ENCODE data around the gene TMEM187. TPM values are rescaled to one million over a fixed set of nuclear protein-coding genes. Genes with fewer than 3 reads are reported as not detected.

The TMEM187 gene
- total RNA-seq, 1 experiment from 2014 or later, result 0.97 TPM

GRCh38 chrX:153930011-153930910, 42.3 kb upstream of the TMEM187 start:
- no peak overlapping the region for H3K4me3 ChIP-seq
- DNase-seq, result no peak
- no peak overlapping the region for H3K27ac ChIP-seq
- peaks cover 3% of the 10 kb centered on the region; the same call in 1 of the 2 replicates for H3K4me1 ChIP-seq
- H3K27me3 ChIP-seq, result no peaks in the 10 kb centered on the region
- H3K9me3 ChIP-seq (replicated peaks), result no peaks in the 10 kb centered on the region
- no peaks in the 10 kb centered on the region for H3K36me3 ChIP-seq

GRCh38 chrX:153931151-153931550, 41.4 kb upstream of the TMEM187 start:
- DNase-seq, result no peak
- no peak overlapping the region for H3K27ac ChIP-seq

DNA sequence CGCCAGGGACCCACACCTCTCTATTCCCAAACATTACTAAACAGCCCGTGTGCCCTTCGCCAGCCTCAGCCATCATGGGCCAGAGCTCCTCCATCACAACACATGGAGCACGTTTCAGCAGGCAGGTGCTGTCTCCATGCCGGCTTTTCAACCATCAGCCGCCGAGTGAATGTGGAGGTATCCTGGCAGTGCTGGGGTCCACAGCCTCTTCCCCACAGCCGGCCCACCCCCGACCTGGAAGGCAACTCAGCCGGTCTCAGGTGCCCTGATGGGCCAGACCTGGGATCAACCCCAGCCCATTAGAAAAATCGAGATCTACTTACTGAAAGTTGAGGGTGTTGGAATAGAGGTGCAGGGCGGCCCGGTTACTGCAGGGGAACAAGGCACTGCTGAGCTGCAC, 40.8 kb upstream of the TMEM187 start:
- DNase-seq, result no peak

More at GRCh38 chrX:153931151-153931550, 41.4 kb upstream of the TMEM187 start:
- H3K27me3 ChIP-seq, result no peaks in the 10 kb centered on the region
- H3K9me3 ChIP-seq (replicated peaks), result no peaks in the 10 kb centered on the region
- H3K36me3 ChIP-seq, result no peaks in the 10 kb centered on the region
- H3K4me3 ChIP-seq, result no peak overlapping the region
- 0 out of 2 replicates have a peak, but pooled peaks cover 3% of the 10 kb centered on the region for H3K4me1 ChIP-seq

GRCh38 chrX:153932220-153932915, 40.2 kb upstream of the TMEM187 start:
- Histone ChIP-seq H3K4me1 (no peaks in the 10 kb centered on the region), H3K36me3 (no peaks in the 10 kb centered on the region), H3K4me3 (no peak overlapping the region), H3K27me3 (no peaks in the 10 kb centered on the region), H3K27ac (no peak overlapping the region), H3K9me3 (replicated peaks) (no peaks in the 10 kb centered on the region)
- no peak for DNase-seq

More for the DNA sequence above, 40.8 kb upstream of the TMEM187 start:
- H3K9me3 ChIP-seq (replicated peaks), result no peaks in the 10 kb centered on the region
- H3K27ac ChIP-seq, result no peak overlapping the region
- H3K4me1 ChIP-seq, result no peaks in the 10 kb centered on the region
- H3K36me3 ChIP-seq, result no peaks in the 10 kb centered on the region
- H3K27me3 ChIP-seq, result no peaks in the 10 kb centered on the region
- H3K4me3 ChIP-seq, result no peak overlapping the region

- no peak for DNase-seq
- H3K36me3 ChIP-seq, result no peaks in the 10 kb centered on the region
- no peaks in the 10 kb centered on the region for H3K4me1 ChIP-seq
- peak overlapping the region; percentile 82 for H3K4me3 ChIP-seq
- H3K27me3 ChIP-seq, result no peaks in the 10 kb centered on the region
- no peaks in the 10 kb centered on the region for H3K9me3 ChIP-seq (replicated peaks)
- H3K27ac ChIP-seq, result no peak overlapping the region
These were observed 38.8 kb upstream of the TMEM187 start for GRCh38 chrX:153933748-153934147.

- Histone ChIP-seq H3K36me3 (no peaks in the 10 kb centered on the region), H3K4me3 (peak overlapping the region; percentile 82), H3K4me1 (no peaks in the 10 kb centered on the region), H3K27me3 (no peaks in the 10 kb centered on the region), H3K27ac (0 out of 2 replicates have a peak overlapping the region, but pooled peaks have one; percentile 5), H3K9me3 (replicated peaks) (no peaks in the 10 kb centered on the region)
- no peak for DNase-seq
These were observed 38.3 kb upstream of the TMEM187 start for GRCh38 chrX:153934148-153934761.

GRCh38 chrX:153934762-153935325, 37.7 kb upstream of the TMEM187 start, which contains the start of gene NAA10:
Gene NAA10, minus strand, starts transcription at chrX:153935037. Its CDS starts 133 bp downstream, at chrX:153934904.
- peak; percentile 54 to 76 for DNase-seq
- H3K4me1 ChIP-seq, result no peaks in the 10 kb centered on the region
- H3K4me3 ChIP-seq, result peak within 1 kb of the TSS; percentile 82
- 0 out of 2 replicates have a peak within 1 kb of the TSS, but pooled peaks have one; percentile 5 for H3K27ac ChIP-seq
- no peaks in the 10 kb centered on the region for H3K36me3 ChIP-seq
- H3K27me3 ChIP-seq, result no peaks in the 10 kb centered on the region
- H3K9me3 ChIP-seq (replicated peaks), result no peaks in the 10 kb centered on the region

GRCh38 chrX:153935326-153935851, 37.2 kb upstream of the TMEM187 start:
- H3K4me3 ChIP-seq, result peak overlapping the region; percentile 26; the same call in 1 of the 2 replicates

GRCh38 chrX:153937056-153937455, 35.5 kb upstream of the TMEM187 start:
- H3K27ac ChIP-seq, result no peak overlapping the region
- no peaks in the 10 kb centered on the region for H3K4me1 ChIP-seq
- H3K36me3 ChIP-seq, result no peaks in the 10 kb centered on the region
- no peaks in the 10 kb centered on the region for H3K27me3 ChIP-seq
- no peak overlapping the region for H3K4me3 ChIP-seq
- no peaks in the 10 kb centered on the region for H3K9me3 ChIP-seq (replicated peaks)
- no peak for DNase-seq

More at GRCh38 chrX:153935326-153935851, 37.2 kb upstream of the TMEM187 start:
- no peak for DNase-seq
- Histone ChIP-seq H3K9me3 (replicated peaks) (no peaks in the 10 kb centered on the region), H3K27ac (no peak overlapping the region), H3K4me1 (no peaks in the 10 kb centered on the region), H3K27me3 (no peaks in the 10 kb centered on the region), H3K36me3 (no peaks in the 10 kb centered on the region)

DNA sequence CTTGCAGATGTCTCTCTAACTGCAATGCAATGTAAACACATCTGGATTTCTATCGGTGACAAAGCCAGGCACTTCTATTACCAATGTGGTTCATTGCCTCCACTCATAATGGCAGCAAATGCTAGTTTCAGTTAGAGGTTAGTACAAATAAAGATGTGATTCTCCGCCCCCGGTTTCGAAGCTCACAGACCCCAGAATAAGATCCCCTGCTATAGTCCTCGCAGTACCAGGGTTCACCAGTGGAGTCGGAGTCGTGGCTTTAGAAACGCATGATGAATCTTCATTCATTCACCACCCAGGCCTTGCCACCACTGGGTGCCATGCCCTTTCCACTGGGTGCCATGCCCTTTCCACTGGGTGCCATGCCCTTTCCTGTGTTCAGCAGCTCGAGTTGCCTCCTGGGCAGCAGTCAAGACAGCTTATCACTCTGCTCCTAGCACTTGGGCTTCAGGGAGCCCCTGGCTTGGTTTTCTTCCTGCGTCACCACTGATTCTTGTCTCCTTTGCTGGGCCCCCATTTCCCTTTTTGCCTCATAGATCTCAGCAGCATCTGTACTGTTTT, 34.2 kb upstream of the TMEM187 start:
- no peaks in the 10 kb centered on the region for H3K9me3 ChIP-seq (replicated peaks)

DNA sequence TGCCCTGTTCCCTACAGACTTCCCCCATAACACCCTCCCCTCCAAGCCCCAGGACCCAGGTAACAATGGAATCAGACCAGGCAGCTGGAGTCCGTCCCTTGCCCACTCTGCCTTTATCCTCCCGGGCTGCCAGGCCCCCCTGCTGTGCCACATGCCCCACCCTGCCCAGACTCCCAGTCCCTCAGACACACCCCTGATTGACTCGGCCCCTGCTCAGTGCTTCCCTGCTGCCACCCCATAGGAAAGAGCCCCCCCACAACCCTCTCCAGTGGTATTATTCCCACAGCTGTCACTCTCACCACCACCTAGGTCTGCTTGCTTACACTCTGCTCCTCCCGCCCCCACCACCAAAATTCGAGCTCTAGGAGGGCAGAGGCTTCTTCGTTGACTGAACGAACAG, 33.0 kb upstream of the TMEM187 start:
- no peaks in the 10 kb centered on the region for H3K9me3 ChIP-seq (replicated peaks)
- H3K27me3 ChIP-seq, result no peaks in the 10 kb centered on the region
- H3K36me3 ChIP-seq, result no peaks in the 10 kb centered on the region
- DNase-seq, result no peak
- H3K4me3 ChIP-seq, result no peak overlapping the region
- no peaks in the 10 kb centered on the region for H3K4me1 ChIP-seq
- H3K27ac ChIP-seq, result no peak overlapping the region

More for the DNA sequence above, 34.2 kb upstream of the TMEM187 start:
- H3K4me1 ChIP-seq, result no peaks in the 10 kb centered on the region
- H3K36me3 ChIP-seq, result no peaks in the 10 kb centered on the region
- no peak overlapping the region for H3K27ac ChIP-seq
- H3K4me3 ChIP-seq, result no peak overlapping the region
- no peak for DNase-seq
- H3K27me3 ChIP-seq, result no peaks in the 10 kb centered on the region

- H3K4me1 ChIP-seq, result 0 out of 2 replicates have a peak, but pooled peaks cover 3% of the 10 kb centered on the region
- no peak overlapping the region for H3K27ac ChIP-seq
- no peaks in the 10 kb centered on the region for H3K27me3 ChIP-seq
- H3K4me3 ChIP-seq, result no peak overlapping the region
- no peak for DNase-seq
- no peaks in the 10 kb centered on the region for H3K36me3 ChIP-seq
- no peaks in the 10 kb centered on the region for H3K9me3 ChIP-seq (replicated peaks)
These were observed 31.0 kb upstream of the TMEM187 start for GRCh38 chrX:153941336-153942252.

DNA sequence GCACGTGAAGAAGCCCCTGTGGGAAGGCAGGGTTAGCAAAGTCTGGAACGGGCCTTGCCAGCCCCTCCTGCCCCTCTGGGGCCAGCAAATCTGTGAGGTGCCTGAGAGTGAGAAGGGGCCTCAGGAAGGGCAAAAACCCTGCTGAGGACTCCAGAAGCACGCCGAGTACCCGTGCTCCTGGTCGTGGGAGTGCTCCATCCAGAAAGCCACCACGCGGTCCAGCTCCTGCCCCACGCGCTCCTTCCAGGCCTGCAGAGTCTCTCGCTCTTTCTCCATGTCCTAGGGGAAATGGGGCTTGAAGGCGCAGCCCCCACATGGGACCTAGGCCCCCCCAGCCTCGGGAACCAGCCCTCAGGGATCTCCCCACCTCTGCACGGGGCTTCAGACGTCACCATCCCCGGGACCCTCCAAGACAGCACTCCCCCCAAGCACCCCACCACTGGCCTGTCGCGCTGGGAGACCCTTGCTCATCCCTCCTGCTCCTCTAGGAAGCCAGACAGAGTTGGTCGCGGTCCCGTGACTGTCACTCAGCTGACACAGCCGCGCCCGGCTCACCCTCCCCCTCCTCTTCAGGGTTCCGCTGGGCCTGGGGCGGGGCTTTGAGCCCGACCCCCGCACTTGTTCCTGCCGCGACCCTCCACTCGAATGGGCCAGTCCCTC, 28.3 kb upstream of the TMEM187 start, which contains the start of gene RENBP:
Gene RENBP, minus strand, starts transcription at position 504 of the 660 bp plus-strand sequence. Its CDS starts 33 bp downstream, at position 471.
- Histone ChIP-seq H3K36me3 (no peaks in the 10 kb centered on the region), H3K27me3 (no peaks in the 10 kb centered on the region), H3K4me3 (no peak within 1 kb of the TSS), H3K27ac (no peak within 1 kb of the TSS), H3K9me3 (replicated peaks) (no peaks in the 10 kb centered on the region), H3K4me1 (0 out of 2 replicates have a peak, but pooled peaks cover 3% of the 10 kb centered on the region)
- DNase-seq, result no peak
